ENCODE data around the gene TMEM221. TPM values are rescaled to one million over a fixed set of nuclear protein-coding genes. Genes with fewer than 3 reads are reported as not detected.

TMEM221 gene
- polyA plus RNA-seq, 1 donor from 2014 or later, result not detected

- Histone ChIP-seq H4K20me1 (ENCODE audit: insufficient read depth) (no peaks in the 10 kb centered on the region), H3K27me3 (ENCODE audit: insufficient read depth, low read depth, low read length) (no peaks in the 10 kb centered on the region), H3K9me3 (ENCODE audit: low read length) (no peaks in the 10 kb centered on the region), H3K9me2 (ENCODE audit: insufficient read depth, low read length) (no peaks in the 10 kb centered on the region), H3K9ac (ENCODE audit: low read length) (no peak overlapping the region), H3F3A (ENCODE audit: insufficient read depth, low read length, poor library complexity, severe bottlenecking) (no peaks in the 10 kb centered on the region), H3K4me2 (ENCODE audit: low read length) (no peak overlapping the region), H2AFZ (ENCODE audit: low read depth, low read length) (no peak overlapping the region), H3K4me3 (ENCODE audit: low read length) (no peak overlapping the region), H3K27ac (ENCODE audit: low read length) (no peak overlapping the region), H3K79me2 (replicated peaks; ENCODE audit: insufficient read depth, low read length) (peaks cover 5% of the 10 kb centered on the region), H3K36me3 (ENCODE audit: insufficient read depth, low read length) (no peaks in the 10 kb centered on the region)
- TF ChIP-seq EP300 (conservative IDR thresholded peaks at IDR 0.05; ENCODE audit: poor library complexity, severe bottlenecking) (no peak), TAF1 (IDR thresholded peaks at IDR 0.05; ENCODE audit: low read depth) (no peak), EZH2 (IDR thresholded peaks at IDR 0.05; ENCODE audit: borderline replicate concordance, insufficient read depth, low read length, poor library complexity, severe bottlenecking) (no peak), CTCF (IDR thresholded peaks at IDR 0.05; ENCODE audit: poor library complexity, severe bottlenecking) (no peak), MXI1 (conservative IDR thresholded peaks at IDR 0.05; ENCODE audit: poor library complexity, severe bottlenecking) (no peak), POLR2AphosphoS5 (IDR thresholded peaks at IDR 0.05) (no peak), SMC3 (conservative IDR thresholded peaks at IDR 0.05; ENCODE audit: poor library complexity) (no peak), RAD21 (conservative IDR thresholded peaks at IDR 0.05) (no peak)
- TF ChIP-seq, protein P1, sequence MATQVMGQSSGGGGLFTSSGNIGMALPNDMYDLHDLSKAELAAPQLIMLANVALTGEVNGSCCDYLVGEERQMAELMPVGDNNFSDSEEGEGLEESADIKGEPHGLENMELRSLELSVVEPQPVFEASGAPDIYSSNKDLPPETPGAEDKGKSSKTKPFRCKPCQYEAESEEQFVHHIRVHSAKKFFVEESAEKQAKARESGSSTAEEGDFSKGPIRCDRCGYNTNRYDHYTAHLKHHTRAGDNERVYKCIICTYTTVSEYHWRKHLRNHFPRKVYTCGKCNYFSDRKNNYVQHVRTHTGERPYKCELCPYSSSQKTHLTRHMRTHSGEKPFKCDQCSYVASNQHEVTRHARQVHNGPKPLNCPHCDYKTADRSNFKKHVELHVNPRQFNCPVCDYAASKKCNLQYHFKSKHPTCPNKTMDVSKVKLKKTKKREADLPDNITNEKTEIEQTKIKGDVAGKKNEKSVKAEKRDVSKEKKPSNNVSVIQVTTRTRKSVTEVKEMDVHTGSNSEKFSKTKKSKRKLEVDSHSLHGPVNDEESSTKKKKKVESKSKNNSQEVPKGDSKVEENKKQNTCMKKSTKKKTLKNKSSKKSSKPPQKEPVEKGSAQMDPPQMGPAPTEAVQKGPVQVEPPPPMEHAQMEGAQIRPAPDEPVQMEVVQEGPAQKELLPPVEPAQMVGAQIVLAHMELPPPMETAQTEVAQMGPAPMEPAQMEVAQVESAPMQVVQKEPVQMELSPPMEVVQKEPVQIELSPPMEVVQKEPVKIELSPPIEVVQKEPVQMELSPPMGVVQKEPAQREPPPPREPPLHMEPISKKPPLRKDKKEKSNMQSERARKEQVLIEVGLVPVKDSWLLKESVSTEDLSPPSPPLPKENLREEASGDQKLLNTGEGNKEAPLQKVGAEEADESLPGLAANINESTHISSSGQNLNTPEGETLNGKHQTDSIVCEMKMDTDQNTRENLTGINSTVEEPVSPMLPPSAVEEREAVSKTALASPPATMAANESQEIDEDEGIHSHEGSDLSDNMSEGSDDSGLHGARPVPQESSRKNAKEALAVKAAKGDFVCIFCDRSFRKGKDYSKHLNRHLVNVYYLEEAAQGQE (IDR thresholded peaks at IDR 0.05; ENCODE audit: borderline replicate concordance), result no peak
These were observed 24.6 kb upstream of the TMEM221 start for GRCh38 chr19:17473041-17473440.

GRCh38 chr19:17471410-17472125 is 23.1 kb upstream of the TMEM221 start:
- H3K27me3 ChIP-seq (ENCODE audit: insufficient read depth, low read depth, low read length), result no peaks in the 10 kb centered on the region
- H3K27ac ChIP-seq (ENCODE audit: low read length), result no peak overlapping the region
- no peaks in the 10 kb centered on the region for H3K9me3 ChIP-seq (ENCODE audit: low read length)
- peak overlapping the region; percentile 80 for H3K4me3 ChIP-seq (ENCODE audit: low read length)
- H2AFZ ChIP-seq (ENCODE audit: low read depth, low read length), result no peak overlapping the region
- H4K20me1 ChIP-seq (ENCODE audit: insufficient read depth), result no peaks in the 10 kb centered on the region
- H3K79me2 ChIP-seq (replicated peaks; ENCODE audit: insufficient read depth, low read length), result peaks cover 5% of the 10 kb centered on the region
- TF ChIP-seq, protein P1 (IDR thresholded peaks at IDR 0.05; ENCODE audit: borderline replicate concordance), result no peak
- no peak for TF ChIP-seq EZH2 (IDR thresholded peaks at IDR 0.05; ENCODE audit: borderline replicate concordance, insufficient read depth, low read length, poor library complexity, severe bottlenecking)
- TF ChIP-seq RAD21 (conservative IDR thresholded peaks at IDR 0.05), result no peak
- no peak for TF ChIP-seq EP300 (conservative IDR thresholded peaks at IDR 0.05; ENCODE audit: poor library complexity, severe bottlenecking)
- TF ChIP-seq SMC3 (conservative IDR thresholded peaks at IDR 0.05; ENCODE audit: poor library complexity), result no peak
- no peak for TF ChIP-seq CTCF (IDR thresholded peaks at IDR 0.05; ENCODE audit: poor library complexity, severe bottlenecking)
- no peak for TF ChIP-seq TAF1 (IDR thresholded peaks at IDR 0.05; ENCODE audit: low read depth)
- TF ChIP-seq MXI1 (conservative IDR thresholded peaks at IDR 0.05; ENCODE audit: poor library complexity, severe bottlenecking), result no peak
- no peak for TF ChIP-seq POLR2AphosphoS5 (IDR thresholded peaks at IDR 0.05)
- H3F3A ChIP-seq (ENCODE audit: insufficient read depth, low read length, poor library complexity, severe bottlenecking), result no peaks in the 10 kb centered on the region
- H3K36me3 ChIP-seq (ENCODE audit: insufficient read depth, low read length), result no peaks in the 10 kb centered on the region
- peak overlapping the region; percentile 61 for H3K4me2 ChIP-seq (ENCODE audit: low read length)
- peak overlapping the region; percentile 82 for H3K9ac ChIP-seq (ENCODE audit: low read length)
- no peaks in the 10 kb centered on the region for H3K9me2 ChIP-seq (ENCODE audit: insufficient read depth, low read length)
